Cardiac fibroblast (primary cell): ENCODE data around the gene CAMKMT.
A peak's percentile ranks its signal among the peaks of the same experiment; 100 is the strongest.

ENCODE experiments used
- DNase-seq, 2 donors: peaks; one replicate each; pipeline versions ENCODE4 v3.0.0 to v3.0.0-alpha.2; 2010; ENCODE audit warnings: low read depth in 2 of 2
- H3K4me3 ChIP-seq, 2 donors: replicated peaks in 1 of 2; 1 replicate in 1 of 2; 2 replicates in 1 of 2; pipeline ENCODE4 v1.5.1; 2011; ENCODE audit warnings: low read depth in 2 of 2, low read length in 2 of 2, mild to moderate bottlenecking in 2 of 2, moderate library complexity in 1 of 2
- TF ChIP-seq, protein P1 (sequence below): IDR thresholded peaks from one replicate; pipeline ENCODE4 v1.5.1; 2011; ENCODE audit warnings: low read depth, mild to moderate bottlenecking, low read length, inconsistent platforms

CAMKMT gene

DNA sequence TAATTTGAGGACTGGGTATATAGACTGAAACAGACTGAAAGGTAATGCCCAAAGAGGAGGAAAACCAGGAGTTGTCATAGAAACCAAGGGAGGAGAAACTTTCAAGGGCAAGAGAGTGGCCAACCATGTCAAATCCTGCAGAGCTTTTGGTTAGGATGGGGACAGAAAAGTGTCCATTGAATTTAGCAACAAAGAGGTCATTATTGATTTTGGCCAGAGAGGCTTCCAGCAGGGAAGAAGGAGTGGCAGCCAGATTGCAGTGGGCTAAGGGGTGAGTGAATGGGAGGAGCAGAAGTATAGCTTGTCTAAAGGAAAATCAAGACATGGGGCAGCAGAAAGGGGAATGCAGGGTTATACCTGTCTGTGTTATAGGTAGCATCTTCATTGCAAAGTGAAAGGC is 194.0 kb downstream of the CAMKMT start:
- H3K4me3 ChIP-seq: no peak overlapping the region
- no peak for DNase-seq
- TF ChIP-seq, protein P1, sequence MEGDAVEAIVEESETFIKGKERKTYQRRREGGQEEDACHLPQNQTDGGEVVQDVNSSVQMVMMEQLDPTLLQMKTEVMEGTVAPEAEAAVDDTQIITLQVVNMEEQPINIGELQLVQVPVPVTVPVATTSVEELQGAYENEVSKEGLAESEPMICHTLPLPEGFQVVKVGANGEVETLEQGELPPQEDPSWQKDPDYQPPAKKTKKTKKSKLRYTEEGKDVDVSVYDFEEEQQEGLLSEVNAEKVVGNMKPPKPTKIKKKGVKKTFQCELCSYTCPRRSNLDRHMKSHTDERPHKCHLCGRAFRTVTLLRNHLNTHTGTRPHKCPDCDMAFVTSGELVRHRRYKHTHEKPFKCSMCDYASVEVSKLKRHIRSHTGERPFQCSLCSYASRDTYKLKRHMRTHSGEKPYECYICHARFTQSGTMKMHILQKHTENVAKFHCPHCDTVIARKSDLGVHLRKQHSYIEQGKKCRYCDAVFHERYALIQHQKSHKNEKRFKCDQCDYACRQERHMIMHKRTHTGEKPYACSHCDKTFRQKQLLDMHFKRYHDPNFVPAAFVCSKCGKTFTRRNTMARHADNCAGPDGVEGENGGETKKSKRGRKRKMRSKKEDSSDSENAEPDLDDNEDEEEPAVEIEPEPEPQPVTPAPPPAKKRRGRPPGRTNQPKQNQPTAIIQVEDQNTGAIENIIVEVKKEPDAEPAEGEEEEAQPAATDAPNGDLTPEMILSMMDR: no peak

DNA sequence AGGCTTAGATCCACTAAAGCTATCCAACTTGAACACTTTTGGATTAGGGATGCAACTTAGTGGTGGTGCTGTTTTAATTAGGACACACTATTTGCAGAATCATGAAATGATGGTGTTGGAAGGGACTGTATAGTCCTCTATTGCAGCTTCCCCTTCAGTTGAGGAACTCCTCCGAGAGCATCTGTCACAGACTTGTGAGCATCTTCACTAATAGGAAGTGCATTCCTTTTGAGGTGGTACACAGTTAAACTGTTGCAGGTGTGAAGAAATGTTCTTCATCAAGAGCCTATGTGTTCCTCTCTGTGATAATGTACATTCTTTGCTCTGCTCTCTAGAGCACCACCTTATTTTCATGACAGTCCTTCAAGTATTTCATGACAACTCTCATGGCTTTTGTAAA is 197.4 kb downstream of the CAMKMT start:
- TF ChIP-seq, protein P1: no peak
- no peak overlapping the region for H3K4me3 ChIP-seq
- DNase-seq: no peak

DNA sequence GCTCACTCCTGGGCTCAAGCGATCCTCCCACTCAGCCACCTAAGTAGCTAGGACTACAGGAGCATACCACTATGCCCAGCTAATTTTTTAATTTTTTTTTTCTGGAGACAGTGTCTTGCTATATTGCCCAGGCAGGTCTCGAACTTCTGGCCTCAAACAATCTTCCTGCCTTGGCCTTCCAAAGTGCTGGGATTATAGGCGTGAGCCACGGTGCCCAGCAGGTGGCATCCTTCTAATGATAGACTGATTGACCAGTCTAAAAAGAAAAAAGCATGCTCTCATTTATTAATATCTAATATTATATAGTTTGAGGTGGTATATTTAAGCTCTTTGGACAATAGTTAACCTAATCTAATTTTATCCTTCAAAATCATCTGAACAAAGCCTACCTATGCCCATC is 198.6 kb downstream of the CAMKMT start:
- TF ChIP-seq, protein P1: peak; percentile 23
- peak in 1 of 2 donors; percentile 40 for DNase-seq
- H3K4me3 ChIP-seq: no peak overlapping the region

DNA sequence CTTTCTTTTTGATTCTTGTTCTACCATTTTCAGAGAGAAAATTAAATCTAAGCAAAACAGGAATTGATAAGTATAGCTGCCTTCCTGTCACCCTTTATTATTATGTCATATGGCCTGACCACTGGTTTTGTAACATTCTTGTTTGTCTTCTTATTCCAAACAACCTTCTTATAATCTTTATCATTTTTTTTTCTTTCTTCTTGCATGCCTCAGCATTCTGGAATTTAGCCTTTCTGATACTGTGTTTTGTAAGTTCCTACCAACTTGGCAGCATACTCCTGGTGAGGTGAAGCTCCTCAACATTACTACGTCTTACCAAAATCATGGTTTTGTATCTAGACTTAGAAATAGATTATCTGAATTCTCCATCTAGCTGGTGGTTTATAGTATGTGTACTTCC is 199.2 kb downstream of the CAMKMT start:
- DNase-seq: peak; percentile 43 to 56
- TF ChIP-seq, protein P1: no peak
- H3K4me3 ChIP-seq: no peak overlapping the region

DNA sequence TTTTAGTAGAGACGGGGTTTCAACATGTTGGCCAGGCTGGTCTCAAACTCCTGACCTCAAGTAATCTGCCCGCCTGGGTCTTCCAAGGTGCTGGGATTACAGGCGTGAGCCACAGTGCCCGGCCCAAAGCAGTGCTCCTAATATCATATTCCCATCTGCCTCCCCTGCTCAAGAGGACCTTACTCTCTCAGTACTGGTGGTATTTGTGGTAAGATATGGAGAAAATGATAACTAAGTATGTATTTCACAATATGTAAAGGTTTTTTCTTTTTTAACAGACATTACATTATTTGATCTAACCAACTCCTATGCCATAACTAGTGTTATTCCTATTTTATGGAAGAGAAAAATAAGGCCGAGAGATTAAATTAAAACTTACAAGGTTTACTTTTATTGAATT is 201.0 kb downstream of the CAMKMT start:
- no peak overlapping the region for H3K4me3 ChIP-seq
- TF ChIP-seq, protein P1: no peak
- DNase-seq: no peak

DNA sequence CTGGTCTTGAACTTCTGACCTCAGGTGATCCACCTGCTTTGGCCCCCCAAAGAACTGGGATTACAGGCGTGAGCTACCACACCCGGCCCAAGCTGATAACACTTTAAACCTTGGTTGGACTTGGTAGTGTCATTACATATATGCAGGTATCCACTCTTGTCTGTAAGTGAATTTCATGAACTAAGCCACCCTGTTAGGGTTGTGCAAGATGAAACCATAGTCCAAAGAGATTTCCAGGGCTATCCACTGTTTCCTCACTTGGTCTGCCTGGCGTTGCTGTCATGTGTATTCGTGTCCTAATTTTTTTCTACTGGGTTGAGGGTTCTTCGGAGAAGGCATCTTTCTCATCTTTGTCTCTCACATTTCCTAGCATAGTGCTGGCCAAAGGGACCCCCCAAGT is 203.0 kb downstream of the CAMKMT start:
- TF ChIP-seq, protein P1: no peak
- no peak for DNase-seq
- no peak overlapping the region for H3K4me3 ChIP-seq

DNA sequence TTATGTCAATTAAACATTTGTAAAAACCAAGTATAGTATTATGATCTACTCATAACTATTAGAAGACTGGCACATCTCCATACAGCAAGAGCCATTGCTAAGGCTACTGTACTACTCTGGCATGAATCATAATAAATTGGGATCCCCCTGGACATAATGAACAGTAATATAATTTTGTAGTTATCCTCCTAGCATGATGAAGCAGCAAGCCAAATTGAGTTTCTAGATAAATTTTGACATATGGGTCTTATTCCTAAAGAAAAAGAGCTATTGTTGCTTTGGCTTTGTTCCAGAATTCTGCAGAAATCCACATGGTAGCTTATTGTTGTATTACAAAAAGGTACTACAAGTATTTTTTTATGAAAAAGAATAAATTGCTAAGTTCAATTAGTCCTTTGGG is 204.3 kb downstream of the CAMKMT start:
- TF ChIP-seq, protein P1: no peak
- no peak for DNase-seq

More for the DNA sequence above, 204.3 kb downstream of the CAMKMT start:
- H3K4me3 ChIP-seq: no peak overlapping the region
